DND-41 (cell line): ENCODE measurements around the gene TERB1.

Experiments used
- ATAC-seq: fragments of 200-7000 bp; cut with Tn5 transposase; 3 replicates; pipeline ENCODE4 v1.9.1; 2021; ENCODE audit warnings: low read depth; ENCODE audit not compliant: insufficient read depth
- DNase-seq: peaks from one replicate; pipeline ENCODE4 v3.0.0-alpha.2; 2020
- H2AFZ ChIP-seq: 2 replicates; pipeline ENCODE4 v1.6.0; 2012; ENCODE audit warnings: low read depth, low read length
- H3K27ac ChIP-seq: 2 replicates; pipeline ENCODE4 v1.5.1; 2012; ENCODE audit warnings: low read length, inconsistent platforms
- H3K27me3 ChIP-seq: fragments of 200-600 bp; sonication (generic); 2 replicates; pipeline ENCODE4 v1.6.0; 2012; ENCODE audit warnings: low read length, mild to moderate bottlenecking, inconsistent platforms; ENCODE audit not compliant: insufficient read depth, poor library complexity
- H3K36me3 ChIP-seq: 2 replicates; pipeline ENCODE4 v1.5.1; 2012; ENCODE audit warnings: low read length, inconsistent platforms; ENCODE audit not compliant: insufficient read depth
- H3K4me1 ChIP-seq: 2 replicates; pipeline ENCODE4 v1.5.1; 2012; ENCODE audit warnings: mild to moderate bottlenecking, low read length; ENCODE audit not compliant: insufficient read depth
- H3K4me2 ChIP-seq: 2 replicates; pipeline ENCODE4 v1.6.0; 2012; ENCODE audit warnings: mild to moderate bottlenecking, moderate library complexity, low read length, inconsistent platforms; ENCODE audit not compliant: insufficient read depth
- H3K4me3 ChIP-seq, 2 experiments: fragments of 200-600 bp in 1 of 2; shearing (Covaris generic) in 1 of 2; 2 replicates each; pipeline ENCODE4 v1.5.1; 2012 to 2016; ENCODE audit warnings: inconsistent platforms in 2 of 2, low read length in 2 of 2, mild to moderate bottlenecking in 2 of 2, low read depth in 1 of 2, moderate library complexity in 1 of 2
- H3K79me2 ChIP-seq: 2 replicates; pipeline ENCODE4 v1.6.0; 2012; ENCODE audit warnings: low read length, inconsistent platforms; ENCODE audit not compliant: insufficient read depth
- H3K9ac ChIP-seq: 2 replicates; pipeline ENCODE4 v1.6.0; 2012; ENCODE audit warnings: low read depth, mild to moderate bottlenecking, inconsistent platforms, low read length, moderate library complexity
- H3K9me3 ChIP-seq: 2 replicates; pipeline ENCODE4 v1.5.1; 2012; ENCODE audit warnings: low read length, moderate library complexity, mild to moderate bottlenecking, inconsistent platforms; ENCODE audit not compliant: insufficient read depth, severe bottlenecking
- H4K20me1 ChIP-seq: 2 replicates; pipeline ENCODE4 v1.6.0; 2012; ENCODE audit warnings: low read length; ENCODE audit not compliant: insufficient read depth
- CTCF ChIP-seq: IDR thresholded peaks from 2 replicates; pipeline ENCODE4 v1.5.1; 2012; ENCODE audit warnings: borderline replicate concordance, low read length, moderate library complexity, mild to moderate bottlenecking; ENCODE audit not compliant: poor library complexity, severe bottlenecking; ENCODE audit errors: extremely low read depth
- EZH2 ChIP-seq: IDR thresholded peaks from 3 replicates; pipeline ENCODE4 v1.6.1; 2012; ENCODE audit warnings: borderline replicate concordance, low read depth, mild to moderate bottlenecking, moderate library complexity, low read length, inconsistent platforms; ENCODE audit not compliant: severe bottlenecking

Gene TERB1

GRCh38 chr16:66754211-66754610 is 47.2 kb downstream of the TERB1 start:
- no peaks in the 10 kb centered on the region for H3K9me3 ChIP-seq
- H3K36me3 ChIP-seq, result peaks cover 9% of the 10 kb centered on the region
- H4K20me1 ChIP-seq, result peaks cover 13% of the 10 kb centered on the region
- peaks cover 24% of the 10 kb centered on the region for H3K79me2 ChIP-seq
- TF ChIP-seq EZH2 (no peak), CTCF (no peak)
- no peak overlapping the region for H2AFZ ChIP-seq
- H3K27me3 ChIP-seq, result peaks cover 10% of the 10 kb centered on the region
- H3K4me1 ChIP-seq, result peaks cover 24% of the 10 kb centered on the region
- no peak for DNase-seq
- H3K4me3 ChIP-seq, result no peak overlapping the region
- H3K9ac ChIP-seq, result no peak overlapping the region
- no peak overlapping the region for H3K4me2 ChIP-seq
- no peak overlapping the region for H3K27ac ChIP-seq
- no peak for ATAC-seq

GRCh38 chr16:66752958-66753357 is 48.4 kb downstream of the TERB1 start:
- peaks cover 35% of the 10 kb centered on the region for H3K4me1 ChIP-seq
- H3K9ac ChIP-seq, result no peak overlapping the region
- H3K9me3 ChIP-seq, result no peaks in the 10 kb centered on the region

GRCh38 chr16:66752379-66752778 is 49.0 kb downstream of the TERB1 start:
- Histone ChIP-seq H3K9ac (peak overlapping the region; percentile 85; the same call in 1 of the 2 replicates), H3K79me2 (peaks cover 40% of the 10 kb centered on the region), H4K20me1 (peaks cover 16% of the 10 kb centered on the region), H3K4me1 (peaks cover 39% of the 10 kb centered on the region), H3K36me3 (peaks cover 27% of the 10 kb centered on the region), H3K4me3 (peak overlapping the region; percentile 12 to 73; a peak in 2 of 4 replicates), H3K27me3 (peaks cover 10% of the 10 kb centered on the region), H3K9me3 (no peaks in the 10 kb centered on the region), H3K27ac (no peak overlapping the region), H2AFZ (peak overlapping the region; percentile 76), H3K4me2 (peak overlapping the region; percentile 77)
- DNase-seq (no peak), ATAC-seq (no peak)
- TF ChIP-seq EZH2 (no peak), CTCF (no peak)

More at GRCh38 chr16:66752958-66753357, 48.4 kb downstream of the TERB1 start:
- H2AFZ ChIP-seq, result no peak overlapping the region
- H3K27me3 ChIP-seq, result peaks cover 10% of the 10 kb centered on the region
- peaks cover 16% of the 10 kb centered on the region for H4K20me1 ChIP-seq
- H3K79me2 ChIP-seq, result peaks cover 36% of the 10 kb centered on the region
- H3K4me2 ChIP-seq, result no peak overlapping the region
- no peak for ATAC-seq
- H3K36me3 ChIP-seq, result peaks cover 22% of the 10 kb centered on the region
- no peak for TF ChIP-seq EZH2
- TF ChIP-seq CTCF, result no peak
- H3K27ac ChIP-seq, result no peak overlapping the region
- DNase-seq, result no peak
- H3K4me3 ChIP-seq, result no peak overlapping the region

- Histone ChIP-seq H3K36me3 (peaks cover 32% of the 10 kb centered on the region), H3K9ac (peak overlapping the region; percentile 85), H3K4me3 (peak overlapping the region; percentile 12 to 73; a peak in 3 of 4 replicates), H3K9me3 (no peaks in the 10 kb centered on the region), H3K27ac (0 out of 2 replicates have a peak overlapping the region, but pooled peaks have one; percentile 92), H3K4me1 (peaks cover 39% of the 10 kb centered on the region), H4K20me1 (peaks cover 16% of the 10 kb centered on the region), H3K27me3 (peaks cover 10% of the 10 kb centered on the region), H3K79me2 (peaks cover 44% of the 10 kb centered on the region), H3K4me2 (peak overlapping the region; percentile 77), H2AFZ (peak overlapping the region; percentile 76)
- ATAC-seq (no peak; the same call in 2 of the 3 replicates), DNase-seq (no peak)
- no peak for TF ChIP-seq EZH2
- TF ChIP-seq CTCF, result no peak
Measured at GRCh38 chr16:66751992-66752322, 49.4 kb downstream of the TERB1 start.
